Measurements from ENCODE around the gene CCDC149.

GRCh38 chr4:24937176-24937916 lies 24.5 kb upstream of the CCDC149 start:
- TF ChIP-seq CTCF (conservative IDR thresholded peaks at IDR 0.05 in 1 of 2, IDR thresholded peaks at IDR 0.05 in 1 of 2; ENCODE audit: extremely low read depth in 1 of 2, insufficient read depth in 1 of 2, low read depth in 1 of 2, low read length in 2 of 2) (no peak), EZH2 (IDR thresholded peaks at IDR 0.05; ENCODE audit: borderline replicate concordance, low read length) (no peak)

Measured in mammary epithelial cell (primary cell).